IMR-90 (cell line): Measurements from ENCODE around the gene QKI. TPM values are rescaled to one million over a fixed set of nuclear protein-coding genes. Genes with fewer than 3 reads are reported as not detected.
A peak's percentile ranks its signal among the peaks of the same experiment; 100 is the strongest.

Source experiments
- ATAC-seq: fragments of 200-7000 bp; cut with Tn5 transposase; 2 replicates; pipeline ENCODE4 v1.9.1; 2020; ENCODE audit warnings: low read depth, mild to moderate bottlenecking, moderate library complexity
- BruUV-seq: library from RNA; stranded (reverse); fragments of 400-500 nt; replicated peaks from 2 replicates; lab custom pipeline; 2021; lab: Mats Ljungman, UMichigan
- CTCF ChIA-PET: fragments of 300-600 bp; formaldehyde crosslinking; extraction: SDS; loops from one replicate; lab custom pipeline; 2021; ENCODE audit warnings: antibody characterized with exemption; lab: Yijun Ruan, JAX
- POLR2A ChIA-PET: fragments of 300-600 bp; sonication (Branson Sonifier 250); formaldehyde crosslinking; loops from one replicate; lab custom pipeline; 2022; ENCODE audit warnings: antibody characterized with exemption; ENCODE audit not compliant: unreplicated experiment; lab: Charles Lee
- DNase-seq: peaks from one replicate; pipeline ENCODE4 v3.0.0; 2013
- H2AFZ ChIP-seq: replicated peaks from 2 replicates; pipeline ENCODE3; 2013; ENCODE audit warnings: low read length, mild to moderate bottlenecking; ENCODE audit not compliant: poor library complexity
- H2AK5ac ChIP-seq: 2 replicates; pipeline ENCODE4 v1.6.1; 2013; ENCODE audit warnings: low read depth, low read length, inconsistent platforms
- H2AK9ac ChIP-seq: replicated peaks from 2 replicates; pipeline ENCODE3; 2013; ENCODE audit warnings: mild to moderate bottlenecking, low read depth, low read length, moderate library complexity; ENCODE audit not compliant: poor library complexity
- H2BK120ac ChIP-seq: 2 replicates; pipeline ENCODE4 v1.6.1; 2013; ENCODE audit warnings: low read depth, low read length, inconsistent platforms
- H2BK15ac ChIP-seq: 3 replicates; pipeline ENCODE4 v1.6.1; 2013; ENCODE audit warnings: low read depth, low read length, inconsistent platforms
- H2BK20ac ChIP-seq: 2 replicates; pipeline ENCODE4 v1.6.1; 2013; ENCODE audit warnings: low read depth, mild to moderate bottlenecking, inconsistent platforms, low read length, moderate library complexity
- H2BK5ac ChIP-seq: 2 replicates; pipeline ENCODE4 v1.6.1; 2013; ENCODE audit warnings: mild to moderate bottlenecking, low read depth, low read length, inconsistent platforms; ENCODE audit not compliant: poor library complexity, severe bottlenecking
- H3K14ac ChIP-seq: replicated peaks from 2 replicates; pipeline ENCODE4 v1.6.1; 2013; ENCODE audit warnings: low read depth, low read length, inconsistent platforms
- H3K18ac ChIP-seq: 2 replicates; pipeline ENCODE4 v1.6.1; 2013; ENCODE audit warnings: low read depth, low read length, control low read depth
- H3K23ac ChIP-seq: 2 replicates; pipeline ENCODE4 v1.6.1; 2013; ENCODE audit warnings: low read depth, low read length, inconsistent platforms
- H3K27ac ChIP-seq: 2 replicates; pipeline ENCODE4 v1.5.1; 2013; ENCODE audit warnings: mild to moderate bottlenecking, control low read depth, low read length; ENCODE audit not compliant: insufficient read depth
- H3K27me3 ChIP-seq: 2 replicates; pipeline ENCODE4 v1.6.1; 2013; ENCODE audit warnings: low read length; ENCODE audit not compliant: control insufficient read depth, insufficient read depth
- H3K36me3 ChIP-seq: 2 replicates; pipeline ENCODE4 v1.6.1; 2013; ENCODE audit warnings: low read length, mixed read lengths; ENCODE audit not compliant: control insufficient read depth, insufficient read depth
- H3K4ac ChIP-seq: 2 replicates; pipeline ENCODE4 v1.6.1; 2013; ENCODE audit warnings: low read depth, low read length, inconsistent platforms
- H3K4me1 ChIP-seq: 2 replicates; pipeline ENCODE4 v1.6.1; 2013; ENCODE audit warnings: low read length, mixed read lengths; ENCODE audit not compliant: control insufficient read depth, insufficient read depth
- H3K4me2 ChIP-seq: 2 replicates; pipeline ENCODE4 v1.6.1; 2013; ENCODE audit warnings: low read depth, mild to moderate bottlenecking, control low read depth, low read length, moderate library complexity
- H3K4me3 ChIP-seq: 2 replicates; pipeline ENCODE4 v1.5.1; 2013; ENCODE audit warnings: low read depth, mild to moderate bottlenecking, control low read depth, low read length, moderate library complexity; ENCODE audit not compliant: insufficient read depth
- H3K56ac ChIP-seq: 2 replicates; pipeline ENCODE4 v1.6.1; 2013; ENCODE audit warnings: low read length, inconsistent platforms; ENCODE audit not compliant: insufficient read depth; ENCODE audit errors: extremely low read depth
- H3K79me1 ChIP-seq, 2 experiments: 2 replicates each; pipeline ENCODE4 v1.6.1; 2013; ENCODE audit warnings: low read length in 2 of 2, inconsistent platforms in 1 of 2, low read depth in 1 of 2
- H3K9ac ChIP-seq: 2 replicates; pipeline ENCODE4 v1.6.1; 2013; ENCODE audit warnings: low read depth, low read length, control low read depth
- H3K9me1 ChIP-seq: 2 replicates; pipeline ENCODE4 v1.6.1; 2013; ENCODE audit warnings: low read length, inconsistent platforms; ENCODE audit not compliant: insufficient read depth
- H3K9me3 ChIP-seq: 2 replicates; pipeline ENCODE4 v1.6.1; 2013; ENCODE audit warnings: low read length; ENCODE audit not compliant: control insufficient read depth, insufficient read depth
- H4K20me1 ChIP-seq: 2 replicates; pipeline ENCODE4 v1.6.1; 2013; ENCODE audit warnings: low read length, inconsistent platforms; ENCODE audit not compliant: insufficient read depth
- H4K5ac ChIP-seq: 2 replicates; pipeline ENCODE4 v1.6.1; 2013; ENCODE audit warnings: mild to moderate bottlenecking, low read depth, low read length, control low read depth
- H4K8ac ChIP-seq, 2 experiments: 2 replicates each; pipeline ENCODE4 v1.6.1; 2013; ENCODE audit warnings: low read depth in 2 of 2, low read length in 2 of 2, control low read depth in 1 of 2, inconsistent platforms in 1 of 2
- H4K91ac ChIP-seq: 2 replicates; pipeline ENCODE4 v1.6.1; 2013; ENCODE audit warnings: low read depth, low read length, inconsistent platforms; ENCODE audit not compliant: insufficient read depth
- BHLHE40 ChIP-seq: fragments of 150-350 bp; IDR thresholded peaks from 2 replicates; pipeline ENCODE4 v1.6.1; 2016; ENCODE audit warnings: mild to moderate bottlenecking, low read depth, low read length
- CEBPB ChIP-seq: IDR thresholded peaks from 2 replicates; pipeline ENCODE4 v1.6.1; 2012; ENCODE audit warnings: low read depth, low read length, improper control_type of control experiment
- CHD1 ChIP-seq: IDR thresholded peaks from 2 replicates; pipeline ENCODE4 v1.6.1; 2012; ENCODE audit warnings: low read depth, low read length, improper control_type of control experiment
- FOS ChIP-seq: fragments of 150-350 bp; IDR thresholded peaks from 2 replicates; pipeline ENCODE4 v1.6.1; 2016; ENCODE audit warnings: low read depth, low read length
- MAFK ChIP-seq: IDR thresholded peaks from 2 replicates; pipeline ENCODE4 v1.6.1; 2012; ENCODE audit warnings: low read depth, low read length, improper control_type of control experiment
- MAZ ChIP-seq: IDR thresholded peaks from 2 replicates; pipeline ENCODE4 v1.6.1; 2012; ENCODE audit warnings: low read depth, mild to moderate bottlenecking, low read length, improper control_type of control experiment, moderate library complexity, borderline replicate concordance
- MXI1 ChIP-seq: IDR thresholded peaks from 2 replicates; pipeline ENCODE4 v1.6.1; 2012; ENCODE audit warnings: low read depth, mild to moderate bottlenecking, low read length, moderate library complexity, borderline replicate concordance
- NFE2L2 ChIP-seq: fragments of 150-350 bp; IDR thresholded peaks from 2 replicates; pipeline ENCODE4 v1.6.1; 2016; ENCODE audit warnings: low read depth, mild to moderate bottlenecking, low read length
- POLR2A ChIP-seq: IDR thresholded peaks from 2 replicates; pipeline ENCODE4 v1.6.1; 2012; ENCODE audit warnings: mild to moderate bottlenecking, low read depth, low read length
- RAD21 ChIP-seq: IDR thresholded peaks from 2 replicates; pipeline ENCODE4 v1.6.1; 2012; ENCODE audit warnings: low read length, improper control_type of control experiment
- RCOR1 ChIP-seq: IDR thresholded peaks from 2 replicates; pipeline ENCODE4 v1.6.1; 2012; ENCODE audit warnings: mild to moderate bottlenecking, low read length, improper control_type of control experiment; ENCODE audit not compliant: insufficient replicate concordance
- RFX5 ChIP-seq: IDR thresholded peaks from 2 replicates; pipeline ENCODE4 v1.8.0; 2012; ENCODE audit warnings: low read depth, mild to moderate bottlenecking, low read length, moderate library complexity
- SMC3 ChIP-seq: fragments of 150-350 bp; IDR thresholded peaks from 2 replicates; pipeline ENCODE4 v1.6.1; 2016; ENCODE audit warnings: low read depth, mild to moderate bottlenecking, antibody characterized with exemption, low read length, moderate library complexity
- WGBS, 2 experiments: methylation state at CpG; one replicate each; pipeline versions ENCODE4 v1.1.5 to v1.1.7; 2013; ENCODE audit warnings: missing lambda C conversion rate in 2 of 2; ENCODE audit not compliant: insufficient read length in 1 of 2; ENCODE audit errors: extremely low coverage in 2 of 2; 5-methylcytosine and 5-hydroxymethylcytosine counted together
- dilution Hi-C: fragments of 300-500 bp; cut with HindIII; formaldehyde crosslinking; loops from one replicate; pipeline ENCODE4 v1.14.3; 2018; ENCODE audit warnings: low sequenced_read_pairs; ENCODE audit not compliant: unreplicated experiment
- in situ Hi-C: fragments of 300-500 bp; cut with MboI; formaldehyde crosslinking; loops from 3 replicates; pipeline ENCODE4 v1.14.3; 2019; ENCODE audit warnings: low sequenced_read_pairs, inconsistent platforms, mixed read lengths
- intact Hi-C: fragments of 100-400 bp; cut with micrococcal nuclease; formaldehyde crosslinking; loops from 2 replicates; pipeline ENCODE4 v1.10.0; 2022
- polyA plus RNA-seq, 3 experiments: library from polyadenylated mRNA; depleted of rRNA; stranded (reverse); fragments of >200 nt; gene quantifications; 2 replicates each; pipeline ENCODE4 v1.2.3, GENCODE V29; 2012; ENCODE audit warnings: low replicate concordance in 1 of 3
- total RNA-seq: library from RNA; depleted of rRNA; stranded (reverse); fragments of >200 nt; gene quantifications from 2 replicates; pipeline ENCODE4 v1.2.3, GENCODE V29; 2012
- TF ChIP-seq, protein P1 (sequence below): conservative IDR thresholded peaks from 2 replicates; pipeline ENCODE4 v1.5.1; 2012; ENCODE audit warnings: mild to moderate bottlenecking, low read depth, low read length, improper control_type of control experiment
- TF ChIP-seq, protein P2 (sequence below): fragments of 150-350 bp; IDR thresholded peaks from 2 replicates; pipeline ENCODE4 v1.6.1; 2017; ENCODE audit warnings: mild to moderate bottlenecking, antibody characterized with exemption, low read length, low read depth
- TF ChIP-seq, protein P3 (sequence below): fragments of 150-350 bp; IDR thresholded peaks from 2 replicates; pipeline ENCODE4 v1.6.1; 2016; ENCODE audit warnings: low read depth, mild to moderate bottlenecking, low read length, moderate library complexity, borderline replicate concordance

QKI gene
- total and polyA plus RNA-seq, 2 of the 4 experiments (the other 2 are of a cell fraction), result 112 to 232 TPM

DNA sequence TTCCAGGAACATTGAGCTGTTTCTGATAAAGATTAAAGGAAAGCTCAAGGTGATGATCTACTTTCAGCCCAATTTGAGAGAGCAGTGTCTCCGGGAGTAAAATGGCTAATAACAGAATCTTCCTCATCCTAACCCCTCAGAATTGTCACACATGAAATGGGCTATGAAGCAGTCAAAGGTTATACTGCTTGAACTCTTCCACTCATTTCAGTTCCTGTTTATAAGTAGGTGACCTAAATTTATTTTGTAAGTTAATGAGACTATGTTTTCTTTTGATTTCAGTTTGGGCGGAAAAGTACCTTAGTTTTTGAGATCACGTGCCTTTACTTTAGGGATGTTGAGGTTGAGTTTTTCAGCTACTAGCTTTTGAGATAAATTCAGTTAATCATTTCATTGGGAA, 47.2 kb downstream of the QKI start:
- Histone ChIP-seq H2BK20ac (no peak overlapping the region), H2BK15ac (no peak overlapping the region), H3K9ac (no peak overlapping the region), H3K56ac (no peak overlapping the region), H3K4me3 (no peak overlapping the region), H4K91ac (no peak overlapping the region), H3K36me3 (peaks cover under 1% of the 10 kb centered on the region; the same call in 1 of the 2 replicates), H2BK120ac (no peak overlapping the region), H4K20me1 (peaks cover 53% of the 10 kb centered on the region), H4K8ac (no peak overlapping the region), H3K9me1 (peaks cover 10% of the 10 kb centered on the region), H3K4me2 (peak overlapping the region; percentile 47), H3K4ac (no peak overlapping the region), H3K4me1 (peaks cover 14% of the 10 kb centered on the region), H3K27me3 (no peaks in the 10 kb centered on the region), H2AK9ac (no peak overlapping the region), H3K9me3 (no peaks in the 10 kb centered on the region), H2AFZ (no peak overlapping the region), H3K18ac (peak overlapping the region; percentile 48; the same call in 1 of the 2 replicates), H3K14ac (no peak overlapping the region), H4K5ac (0 out of 2 replicates have a peak overlapping the region, but pooled peaks have one; percentile 59), H2AK5ac (no peak overlapping the region), H3K23ac (no peak overlapping the region), H3K79me1 (peaks cover 22 to 45% of the 10 kb centered on the region in 2 experiments), H3K27ac (no peak overlapping the region), H2BK5ac (no peak overlapping the region)
- CTCF ChIA-PET, result no interaction called here
- DNase-seq (no peak), ATAC-seq (no peak)
- BruUV-seq, result no TSS peak
- dilution Hi-C loops, result no loop called here
- WGBS, 2 experiments, result no CpG with 5 or more reads among the region's 3 CpGs
- no peak for TF ChIP-seq CHD1
- TF ChIP-seq, protein P1, sequence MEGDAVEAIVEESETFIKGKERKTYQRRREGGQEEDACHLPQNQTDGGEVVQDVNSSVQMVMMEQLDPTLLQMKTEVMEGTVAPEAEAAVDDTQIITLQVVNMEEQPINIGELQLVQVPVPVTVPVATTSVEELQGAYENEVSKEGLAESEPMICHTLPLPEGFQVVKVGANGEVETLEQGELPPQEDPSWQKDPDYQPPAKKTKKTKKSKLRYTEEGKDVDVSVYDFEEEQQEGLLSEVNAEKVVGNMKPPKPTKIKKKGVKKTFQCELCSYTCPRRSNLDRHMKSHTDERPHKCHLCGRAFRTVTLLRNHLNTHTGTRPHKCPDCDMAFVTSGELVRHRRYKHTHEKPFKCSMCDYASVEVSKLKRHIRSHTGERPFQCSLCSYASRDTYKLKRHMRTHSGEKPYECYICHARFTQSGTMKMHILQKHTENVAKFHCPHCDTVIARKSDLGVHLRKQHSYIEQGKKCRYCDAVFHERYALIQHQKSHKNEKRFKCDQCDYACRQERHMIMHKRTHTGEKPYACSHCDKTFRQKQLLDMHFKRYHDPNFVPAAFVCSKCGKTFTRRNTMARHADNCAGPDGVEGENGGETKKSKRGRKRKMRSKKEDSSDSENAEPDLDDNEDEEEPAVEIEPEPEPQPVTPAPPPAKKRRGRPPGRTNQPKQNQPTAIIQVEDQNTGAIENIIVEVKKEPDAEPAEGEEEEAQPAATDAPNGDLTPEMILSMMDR, result no peak
- no peak for TF ChIP-seq MAZ
- TF ChIP-seq, protein P2, sequence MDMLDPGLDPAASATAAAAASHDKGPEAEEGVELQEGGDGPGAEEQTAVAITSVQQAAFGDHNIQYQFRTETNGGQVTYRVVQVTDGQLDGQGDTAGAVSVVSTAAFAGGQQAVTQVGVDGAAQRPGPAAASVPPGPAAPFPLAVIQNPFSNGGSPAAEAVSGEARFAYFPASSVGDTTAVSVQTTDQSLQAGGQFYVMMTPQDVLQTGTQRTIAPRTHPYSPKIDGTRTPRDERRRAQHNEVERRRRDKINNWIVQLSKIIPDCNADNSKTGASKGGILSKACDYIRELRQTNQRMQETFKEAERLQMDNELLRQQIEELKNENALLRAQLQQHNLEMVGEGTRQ, result no peak
- TF ChIP-seq CEBPB, result no peak
- TF ChIP-seq BHLHE40, result no peak
- TF ChIP-seq POLR2A, result no peak
- TF ChIP-seq MXI1, result no peak
- TF ChIP-seq RCOR1, result no peak
- no peak for TF ChIP-seq FOS
- no peak for TF ChIP-seq MAFK
- TF ChIP-seq SMC3, result no peak
- TF ChIP-seq RAD21, result no peak
- TF ChIP-seq, protein P3, sequence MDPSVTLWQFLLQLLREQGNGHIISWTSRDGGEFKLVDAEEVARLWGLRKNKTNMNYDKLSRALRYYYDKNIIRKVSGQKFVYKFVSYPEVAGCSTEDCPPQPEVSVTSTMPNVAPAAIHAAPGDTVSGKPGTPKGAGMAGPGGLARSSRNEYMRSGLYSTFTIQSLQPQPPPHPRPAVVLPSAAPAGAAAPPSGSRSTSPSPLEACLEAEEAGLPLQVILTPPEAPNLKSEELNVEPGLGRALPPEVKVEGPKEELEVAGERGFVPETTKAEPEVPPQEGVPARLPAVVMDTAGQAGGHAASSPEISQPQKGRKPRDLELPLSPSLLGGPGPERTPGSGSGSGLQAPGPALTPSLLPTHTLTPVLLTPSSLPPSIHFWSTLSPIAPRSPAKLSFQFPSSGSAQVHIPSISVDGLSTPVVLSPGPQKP, result no peak
- TF ChIP-seq NFE2L2, result no peak
- no peak for TF ChIP-seq RFX5
- intact Hi-C loops, result no loop called here
- POLR2A ChIA-PET, result no interaction called here
- in situ Hi-C loops, result no loop called here
